H9 (cell line): ENCODE data around the gene NUAK2. TPM values are rescaled to one million over a fixed set of nuclear protein-coding genes. Genes with fewer than 3 reads are reported as not detected.

Experiments used
- DNase-seq: peaks from one replicate; pipeline ENCODE4 v3.0.0-alpha.2; 2017
- H2AFZ ChIP-seq: one replicate; pipeline ENCODE4 v1.6.1; 2013; ENCODE audit warnings: mild to moderate bottlenecking, low read length, control low read depth, moderate library complexity
- H2AK5ac ChIP-seq: 2 replicates; pipeline ENCODE4 v1.6.1; 2013; ENCODE audit warnings: low read length, control low read depth, mixed read lengths; ENCODE audit not compliant: insufficient read length
- H2BK120ac ChIP-seq: one replicate; pipeline ENCODE4 v1.6.1; 2013; ENCODE audit warnings: low read depth, mild to moderate bottlenecking, low read length, control low read depth, inconsistent platforms; ENCODE audit not compliant: poor library complexity, severe bottlenecking
- H2BK12ac ChIP-seq: 2 replicates; pipeline ENCODE4 v1.6.1; 2013; ENCODE audit warnings: low read length, control low read depth, mixed read lengths, low read depth; ENCODE audit not compliant: insufficient read length
- H2BK15ac ChIP-seq: 2 replicates; pipeline ENCODE4 v1.6.1; 2013; ENCODE audit warnings: low read depth, low read length, control low read depth
- H2BK20ac ChIP-seq: one replicate; pipeline ENCODE4 v1.6.1; 2013; ENCODE audit warnings: low read depth, mild to moderate bottlenecking, low read length, control low read depth, inconsistent platforms; ENCODE audit not compliant: poor library complexity, severe bottlenecking
- H2BK5ac ChIP-seq: 2 replicates; pipeline ENCODE4 v1.6.1; 2013; ENCODE audit warnings: low read length, control low read depth, mixed read lengths; ENCODE audit not compliant: insufficient read length
- H3K14ac ChIP-seq: 2 replicates; pipeline ENCODE4 v1.6.1; 2013; ENCODE audit warnings: low read length, control low read depth; ENCODE audit not compliant: insufficient read depth
- H3K18ac ChIP-seq: 2 replicates; pipeline ENCODE4 v1.6.1; 2013; ENCODE audit warnings: low read depth, mild to moderate bottlenecking, mixed read lengths, low read length, control low read depth; ENCODE audit not compliant: insufficient read length
- H3K23ac ChIP-seq: 2 replicates; pipeline ENCODE4 v1.6.1; 2013; ENCODE audit warnings: low read length, control low read depth, mixed read lengths, low read depth; ENCODE audit not compliant: insufficient read length
- H3K23me2 ChIP-seq: 2 replicates; pipeline ENCODE4 v1.6.1; 2013; ENCODE audit warnings: low read depth, mild to moderate bottlenecking, mixed read lengths, low read length, control low read depth; ENCODE audit not compliant: insufficient read length, poor library complexity, severe bottlenecking
- H3K27ac ChIP-seq: 2 replicates; pipeline ENCODE4 v1.5.1; 2013; ENCODE audit warnings: low read length, control low read depth, mixed read lengths, low read depth; ENCODE audit not compliant: insufficient read length
- H3K27me3 ChIP-seq: 2 replicates; pipeline ENCODE4 v1.6.1; 2013; ENCODE audit warnings: low read length, control low read depth, inconsistent platforms; ENCODE audit not compliant: insufficient read depth
- H3K4ac ChIP-seq: 2 replicates; pipeline ENCODE4 v1.6.1; 2013; ENCODE audit warnings: low read depth, mild to moderate bottlenecking, control low read depth, inconsistent platforms, low read length, moderate library complexity
- H3K4me1 ChIP-seq: 2 replicates; pipeline ENCODE4 v1.6.1; 2013; ENCODE audit warnings: low read length, control low read depth, inconsistent platforms; ENCODE audit not compliant: insufficient read depth
- H3K4me2 ChIP-seq: 2 replicates; pipeline ENCODE4 v1.6.1; 2013; ENCODE audit warnings: low read length, control low read depth, mixed read lengths; ENCODE audit not compliant: insufficient read length, insufficient read depth
- H3K56ac ChIP-seq: 2 replicates; pipeline ENCODE4 v1.6.1; 2013; ENCODE audit warnings: low read depth, mild to moderate bottlenecking, mixed read lengths, low read length, control low read depth; ENCODE audit not compliant: insufficient read length
- H3K79me1 ChIP-seq: 2 replicates; pipeline ENCODE4 v1.6.1; 2013; ENCODE audit warnings: low read depth, mild to moderate bottlenecking, moderate library complexity, low read length, control low read depth, inconsistent platforms; ENCODE audit not compliant: insufficient read depth, poor library complexity, severe bottlenecking
- H3K79me2 ChIP-seq: 2 replicates; pipeline ENCODE4 v1.6.1; 2013; ENCODE audit warnings: low read length, control low read depth, inconsistent platforms; ENCODE audit not compliant: insufficient read depth
- H3K9ac ChIP-seq: 2 replicates; pipeline ENCODE4 v1.6.1; 2013; ENCODE audit warnings: low read length, control low read depth, mixed read lengths; ENCODE audit not compliant: insufficient read length; ENCODE audit errors: extremely low read depth
- H3K9me3 ChIP-seq: one replicate; pipeline ENCODE4 v1.6.1; 2013; ENCODE audit warnings: low read depth, low read length, inconsistent platforms; ENCODE audit not compliant: control insufficient read depth
- H3T11ph ChIP-seq: one replicate; pipeline ENCODE4 v1.6.1; 2013; ENCODE audit warnings: mild to moderate bottlenecking, low read length, control low read depth, inconsistent platforms
- H4K20me1 ChIP-seq: one replicate; pipeline ENCODE4 v1.6.1; 2013; ENCODE audit not compliant: control insufficient read depth, insufficient read length, insufficient read depth
- H4K5ac ChIP-seq: 2 replicates; pipeline ENCODE4 v1.6.1; 2013; ENCODE audit warnings: low read depth, mild to moderate bottlenecking, mixed read lengths, low read length, control low read depth; ENCODE audit not compliant: insufficient read length
- H4K8ac ChIP-seq: replicated peaks from 2 replicates; pipeline ENCODE4 v1.6.1; 2013; ENCODE audit warnings: low read length, control low read depth, mixed read lengths, low read depth; ENCODE audit not compliant: insufficient read length
- H4K91ac ChIP-seq: 2 replicates; pipeline ENCODE4 v1.6.1; 2013; ENCODE audit warnings: low read depth, mild to moderate bottlenecking, moderate library complexity, mixed read lengths, low read length, control low read depth; ENCODE audit not compliant: insufficient read length
- H3K27ac Mint-ChIP-seq, 3 experiments: 2 replicates in 2 of 3; 3 replicates in 1 of 3; pipeline ENCODE4 v1.8.0; 2020 to 2021; ENCODE audit warnings: mixed read lengths in 3 of 3, mild to moderate bottlenecking in 1 of 3, moderate library complexity in 1 of 3
- H3K27me3 Mint-ChIP-seq: 2 replicates; pipeline ENCODE4 v1.8.0; 2021; ENCODE audit warnings: low read depth, mild to moderate bottlenecking, moderate library complexity, mixed read lengths
- H3K36me3 Mint-ChIP-seq, 3 experiments: 2 replicates in 2 of 3; 3 replicates in 1 of 3; pipeline ENCODE4 v1.8.0; 2020 to 2021; ENCODE audit warnings: low read depth in 3 of 3, mixed read lengths in 3 of 3; ENCODE audit not compliant: insufficient read depth in 1 of 3
- H3K4me1 Mint-ChIP-seq, 2 experiments: 2 replicates each; pipeline ENCODE4 v1.8.0; 2020; ENCODE audit warnings: mixed read lengths in 2 of 2
- H3K4me3 Mint-ChIP-seq, 2 experiments: 2 replicates in 1 of 2; 3 replicates in 1 of 2; pipeline ENCODE4 v1.8.0; 2020 to 2021; ENCODE audit warnings: mild to moderate bottlenecking in 2 of 2, mixed read lengths in 2 of 2, moderate library complexity in 1 of 2
- H3K9me3 Mint-ChIP-seq, 2 experiments: 2 replicates in 1 of 2; 3 replicates in 1 of 2; pipeline ENCODE4 v1.8.0; 2020; ENCODE audit warnings: mild to moderate bottlenecking in 2 of 2, mixed read lengths in 2 of 2, moderate library complexity in 1 of 2
- CTCF ChIP-seq: fragments of 200-600 bp; sonication (generic); conservative IDR thresholded peaks from 3 replicates; pipeline ENCODE4 v1.8.0; 2021; ENCODE audit warnings: antibody characterized with exemption, mild to moderate bottlenecking
- WGBS: extraction: QIAGEN DNeasy Blood & Tissue Kit; methylation state at CpG from one replicate; pipeline ENCODE4 v1.1.7; 2013; ENCODE audit warnings: missing lambda C conversion rate, low lambda C conversion rate, mixed read lengths; ENCODE audit not compliant: insufficient read length; ENCODE audit errors: extremely low coverage; 5-methylcytosine and 5-hydroxymethylcytosine counted together
- total RNA-seq: library from RNA; stranded (reverse); gene quantifications from 2 replicates; pipeline ENCODE4 v1.2.1, GENCODE V29; 2021

The NUAK2 gene
- total RNA-seq, 1 experiment from 2014 or later: 15.4 TPM

GRCh38 chr1:205323794-205324193, 2.2 kb upstream of the NUAK2 start:
- Mint-ChIP-seq H3K27me3 (peaks cover 7% of the 10 kb centered on the region), H3K27ac (peak overlapping the region in 1 of 3 experiments; percentile 56; a peak in 1 of 7 replicates), H3K36me3 (peaks cover 4 to 20% (median 17%) of the 10 kb centered on the region in 3 experiments), H3K4me3 (no peak overlapping the region), H3K9me3 (peaks cover 0 to 6% of the 10 kb centered on the region in 2 experiments; a peak in 2 of 5 replicates), H3K4me1 (peaks cover 36 to 40% of the 10 kb centered on the region in 2 experiments)
- H3K23ac ChIP-seq: no peak overlapping the region
- no peak overlapping the region for H3K56ac ChIP-seq
- no peak overlapping the region for H2BK20ac ChIP-seq
- H3K79me1 ChIP-seq: no peaks in the 10 kb centered on the region
- H2AFZ ChIP-seq: no peak overlapping the region
- no peak overlapping the region for H2BK12ac ChIP-seq
- H2AK5ac ChIP-seq: no peak overlapping the region
- H4K8ac ChIP-seq: no peak overlapping the region
- no peak for DNase-seq
- WGBS: no CpG with 5 or more reads among the region's 6 CpGs
- H3K4me1 ChIP-seq: peaks cover 11% of the 10 kb centered on the region
- H2BK120ac ChIP-seq: no peak overlapping the region
- H3K23me2 ChIP-seq: peaks cover 12% of the 10 kb centered on the region
- no peaks in the 10 kb centered on the region for H4K20me1 ChIP-seq
- H2BK5ac ChIP-seq: no peak overlapping the region
- no peak overlapping the region for H3K18ac ChIP-seq
- H4K91ac ChIP-seq: no peak overlapping the region
- H3K9ac ChIP-seq: no peak overlapping the region
- no peak overlapping the region for H3K4ac ChIP-seq
- H3K9me3 ChIP-seq: no peaks in the 10 kb centered on the region
- no peaks in the 10 kb centered on the region for H3K27me3 ChIP-seq
- H3K4me2 ChIP-seq: no peak overlapping the region
- H3K14ac ChIP-seq: no peak overlapping the region
- no peak overlapping the region for H4K5ac ChIP-seq
- H3K79me2 ChIP-seq: peaks cover 15% of the 10 kb centered on the region; the same call in 1 of the 2 replicates
- no peak for TF ChIP-seq CTCF
- no peak overlapping the region for H3T11ph ChIP-seq
- H3K27ac ChIP-seq: no peak overlapping the region
- no peak overlapping the region for H2BK15ac ChIP-seq
